Type B pancreatic cell (in vitro differentiated cells): ENCODE data around the gene PDXK. TPM values are rescaled to one million over a fixed set of nuclear protein-coding genes. Genes with fewer than 3 reads are reported as not detected.
"Not testable (repeated sequence)": the region's sequence is repeated elsewhere in the genome, so short reads cannot be mapped to it uniquely, and the experiment has no call there.

Experiments used
- DNase-seq: peaks from one replicate; pipeline ENCODE4 v3.0.0; 2021; ENCODE audit warnings: mixed read lengths; ENCODE audit not compliant: unreplicated experiment; ENCODE audit errors: extremely low spot score
- H3K27ac Mint-ChIP-seq: 2 replicates; pipeline ENCODE4 v1.8.0; 2021; ENCODE audit warnings: mild to moderate bottlenecking, mixed read lengths
- H3K27me3 Mint-ChIP-seq: 2 replicates; pipeline ENCODE4 v1.8.0; 2021; ENCODE audit warnings: mixed read lengths
- H3K36me3 Mint-ChIP-seq: 2 replicates; pipeline ENCODE4 v1.8.0; 2021; ENCODE audit warnings: mixed read lengths
- H3K4me1 Mint-ChIP-seq: one replicate; pipeline ENCODE4 v1.8.0; 2021; ENCODE audit warnings: mixed read lengths; ENCODE audit not compliant: unreplicated experiment
- H3K4me3 Mint-ChIP-seq: 2 replicates; pipeline ENCODE4 v1.8.0; 2021; ENCODE audit warnings: mild to moderate bottlenecking, mixed read lengths
- H3K9me3 Mint-ChIP-seq: 2 replicates; pipeline ENCODE4 v1.8.0; 2021; ENCODE audit warnings: mixed read lengths
- CTCF ChIP-seq: fragments of 200-600 bp; sonication (generic); conservative IDR thresholded peaks from 2 replicates; pipeline ENCODE4 v1.5.0; 2021; ENCODE audit warnings: antibody characterized with exemption, mild to moderate bottlenecking
- total RNA-seq: library from RNA; stranded (reverse); gene quantifications from 2 replicates; pipeline ENCODE4 v1.2.1, GENCODE V29; 2021; ENCODE audit warnings: low replicate concordance

The PDXK gene
- total RNA-seq, 1 donor from 2014 or later = 94.4 TPM

- Mint-ChIP-seq H3K9me3 (peaks cover 3% of the 10 kb centered on the region), H3K36me3 (no peaks in the 10 kb centered on the region), H3K4me3 (peak overlapping the region; percentile 88), H3K27me3 (no peaks in the 10 kb centered on the region), H3K27ac (peak overlapping the region; percentile 100), H3K4me1 (peaks cover 18% of the 10 kb centered on the region)
- no peak for TF ChIP-seq CTCF
- no peak for DNase-seq
Measured at GRCh38 chr21:43712268-43712942, 6.5 kb upstream of the PDXK start.

- Mint-ChIP-seq H3K27ac (peak overlapping the region; percentile 100), H3K4me1 (peaks cover 18% of the 10 kb centered on the region)
- not testable (repeated sequence) for DNase-seq, H3K4me3 Mint-ChIP-seq, H3K9me3 Mint-ChIP-seq, H3K27me3 Mint-ChIP-seq, H3K36me3 Mint-ChIP-seq
Measured at GRCh38 chr21:43713123-43713522, 5.8 kb upstream of the PDXK start.

- H3K36me3 Mint-ChIP-seq = no peaks in the 10 kb centered on the region
- no peaks in the 10 kb centered on the region for H3K27me3 Mint-ChIP-seq
- peak overlapping the region; percentile 67 for H3K27ac Mint-ChIP-seq
- no peak for TF ChIP-seq CTCF
- H3K4me3 Mint-ChIP-seq = peak overlapping the region; percentile 81
- peaks cover 20% of the 10 kb centered on the region for H3K4me1 Mint-ChIP-seq
- DNase-seq = no peak
- peaks cover 3% of the 10 kb centered on the region for H3K9me3 Mint-ChIP-seq
Measured at GRCh38 chr21:43716376-43717165, 2.4 kb upstream of the PDXK start.

GRCh38 chr21:43717166-43717853 is 1.6 kb upstream of the PDXK start:
- TF ChIP-seq CTCF = no peak
- no peaks in the 10 kb centered on the region for H3K36me3 Mint-ChIP-seq
- H3K9me3 Mint-ChIP-seq = peaks cover under 1% of the 10 kb centered on the region
- DNase-seq = no peak
- peaks cover 13% of the 10 kb centered on the region for H3K4me1 Mint-ChIP-seq
- peak overlapping the region; percentile 71 for H3K27ac Mint-ChIP-seq
- H3K27me3 Mint-ChIP-seq = no peaks in the 10 kb centered on the region
- peak overlapping the region; percentile 81 for H3K4me3 Mint-ChIP-seq

GRCh38 chr21:43717967-43718871 is 710 bp upstream of the PDXK start:
- H3K27me3 Mint-ChIP-seq = no peaks in the 10 kb centered on the region
- DNase-seq = no peak
- H3K9me3 Mint-ChIP-seq = no peaks in the 10 kb centered on the region
- no peak for TF ChIP-seq CTCF
- H3K27ac Mint-ChIP-seq = peak overlapping the region; percentile 75
- no peaks in the 10 kb centered on the region for H3K36me3 Mint-ChIP-seq
- peaks cover 9% of the 10 kb centered on the region for H3K4me1 Mint-ChIP-seq
- H3K4me3 Mint-ChIP-seq = peak overlapping the region; percentile 85
